NCI-H146 (cell line): ENCODE measurements around the gene GSK3A.

ENCODE experiments used
- DNase-seq: peaks from one replicate; lab custom pipeline; 2025; lab: John Stamatoyannopoulos, UW

GSK3A gene

GRCh38 chr19:42199440-42200115 is 42.8 kb downstream of the GSK3A start:
- DNase-seq: no peak

- no peak for DNase-seq
Observed at GRCh38 chr19:42198676-42199439, 43.5 kb downstream of the GSK3A start.

- no peak for DNase-seq
Observed at GRCh38 chr19:42197375-42197817, 45.0 kb downstream of the GSK3A start.

DNA sequence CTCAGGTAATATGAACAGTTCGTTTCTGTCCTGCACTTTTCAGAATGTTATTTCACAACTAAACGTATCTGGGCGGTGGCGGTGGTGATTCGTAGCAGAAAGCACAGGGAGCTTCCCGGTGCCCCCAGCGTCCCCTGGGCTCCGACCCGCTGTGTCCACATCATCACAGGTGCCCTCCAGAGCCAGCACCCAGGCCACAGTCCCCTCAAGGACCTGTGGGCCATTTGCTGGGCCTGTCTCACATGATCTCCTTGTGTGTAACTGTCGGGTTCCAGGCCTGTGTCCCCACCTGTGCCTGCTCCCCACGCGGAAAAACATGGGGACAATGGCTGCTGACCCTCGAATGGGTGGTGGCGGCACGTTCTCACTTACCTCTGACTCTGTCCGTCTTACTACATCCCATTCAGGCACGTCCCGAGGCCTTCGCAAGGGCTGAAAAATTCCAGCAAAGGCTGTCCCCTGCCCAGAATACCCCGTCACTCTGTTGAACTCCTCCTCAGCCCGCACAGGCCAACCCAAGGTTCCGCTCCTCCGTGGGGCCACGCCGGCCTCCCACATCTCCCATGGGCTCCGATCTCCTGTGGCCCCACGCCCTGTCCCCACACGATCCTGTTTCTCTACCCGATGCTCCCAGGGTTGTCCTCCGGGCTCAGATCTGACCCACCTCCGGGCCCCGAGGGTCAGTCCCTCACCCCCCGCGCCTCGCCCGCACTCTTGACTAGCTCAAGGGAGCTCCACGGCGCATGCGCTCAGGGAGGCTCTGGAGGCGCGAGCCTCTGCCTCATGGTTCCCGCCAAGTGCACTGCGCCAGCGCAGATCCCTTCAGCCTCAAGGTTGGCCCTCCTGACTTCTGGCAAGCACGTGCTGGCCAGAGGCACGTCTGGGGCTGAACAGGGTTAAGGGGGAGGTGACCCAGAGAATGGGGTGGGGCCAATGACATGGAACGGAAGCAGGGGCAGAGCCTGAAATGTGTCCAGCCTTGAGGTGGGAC is 46.1 kb downstream of the GSK3A start:
- no peak for DNase-seq

GRCh38 chr19:42193706-42194105 is 48.7 kb downstream of the GSK3A start:
- no peak for DNase-seq

DNA sequence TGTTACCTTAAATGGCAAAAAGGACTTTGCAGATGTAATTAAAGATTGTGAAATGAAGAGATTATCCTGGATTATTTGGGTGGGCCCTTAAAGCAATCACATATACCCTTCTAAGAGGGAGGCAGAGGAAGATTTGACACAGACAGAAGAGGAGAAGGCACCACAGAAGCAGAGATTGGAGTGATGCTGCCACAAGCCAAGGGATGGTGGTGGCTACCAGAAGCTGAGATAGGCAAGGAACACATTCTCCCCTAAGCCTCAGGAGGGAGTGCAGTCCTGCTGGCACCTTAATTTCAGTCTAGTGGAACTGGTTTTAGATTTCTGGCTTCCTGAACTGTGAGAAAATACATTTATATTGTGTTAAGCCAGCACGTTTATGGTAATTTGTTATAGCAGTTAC is 49.1 kb downstream of the GSK3A start:
- no peak for DNase-seq

DNA sequence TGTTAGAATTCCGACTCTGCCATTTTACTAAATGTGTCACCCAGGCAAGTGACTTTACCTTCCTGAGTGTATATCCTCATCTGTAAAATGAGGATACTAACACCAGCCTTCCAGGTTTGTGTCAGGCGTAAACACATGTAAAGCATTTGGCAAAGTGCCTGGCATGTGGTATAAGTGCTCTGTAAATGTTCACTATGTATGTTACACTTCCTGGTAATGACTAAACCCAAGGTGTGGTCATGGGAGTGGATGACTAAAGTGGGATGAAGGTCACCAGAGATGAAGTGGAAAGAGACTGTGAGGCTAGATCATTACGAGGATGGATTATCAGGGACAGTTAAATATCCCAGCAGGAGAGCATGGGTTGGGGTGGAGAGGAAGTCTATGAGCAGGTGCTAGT is 50.5 kb downstream of the GSK3A start:
- peak; percentile 88 for DNase-seq

DNA sequence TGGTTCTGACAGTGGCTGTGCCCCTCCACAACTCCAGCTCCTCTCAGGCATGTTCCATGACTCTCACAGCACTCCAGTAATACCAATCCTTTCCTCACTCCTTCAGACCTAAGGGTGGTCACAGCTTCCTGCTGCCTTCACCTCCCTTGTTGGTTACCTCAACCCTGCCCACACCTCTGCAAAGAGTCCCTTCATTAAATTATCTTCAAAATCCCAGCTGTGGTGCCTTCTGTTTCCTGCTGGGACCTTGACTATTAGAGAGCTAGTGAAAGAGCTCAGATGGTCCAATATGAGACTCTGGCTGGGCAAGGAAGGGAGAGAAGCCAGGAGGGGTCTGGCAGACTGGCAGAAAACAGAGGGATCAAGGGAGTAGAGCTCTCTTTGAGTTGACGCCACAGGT is 51.1 kb downstream of the GSK3A start:
- no peak for DNase-seq

- DNase-seq: no peak
Observed at GRCh38 chr19:42189133-42189532, 53.3 kb downstream of the GSK3A start.

GRCh38 chr19:42188665-42189064 is 53.7 kb downstream of the GSK3A start:
- DNase-seq: no peak

DNA sequence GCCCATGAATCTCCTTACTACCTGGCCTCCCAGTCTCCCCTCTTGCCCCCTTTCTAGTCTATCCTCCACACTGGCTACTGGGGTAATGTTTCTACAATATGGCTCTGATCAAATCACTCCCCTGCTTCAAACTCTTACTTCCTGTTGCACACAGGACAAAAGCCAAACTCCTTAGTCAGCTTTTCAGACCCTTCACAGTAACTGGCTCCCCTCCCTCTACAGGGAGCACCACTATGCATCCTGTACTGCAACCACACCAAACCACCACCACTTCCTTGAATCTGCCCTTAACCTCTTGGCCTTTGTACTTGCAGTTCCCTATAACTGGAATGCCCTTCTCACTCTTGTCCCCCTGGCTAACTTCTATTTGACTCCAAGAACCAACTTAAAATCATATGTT is 57.1 kb downstream of the GSK3A start:
- DNase-seq: no peak

- DNase-seq: peak; percentile 87
Observed at GRCh38 chr19:42184401-42184861, 58.0 kb downstream of the GSK3A start.
